Effector CD8-positive, alpha-beta T cell (primary cell): ENCODE data around the gene TOX4.
"Not testable (repeated sequence)": the region's sequence is repeated elsewhere in the genome, so short reads cannot be mapped to it uniquely, and the experiment has no call there.

Source experiments
- DNase-seq: peaks from one replicate; lab custom pipeline; 2025; lab: John Stamatoyannopoulos, UW
- total RNA-seq, 4 experiments: gene quantifications; one replicate each; lab custom pipeline; 2026; lab: John Stamatoyannopoulos, UW

TOX4 gene
- total RNA-seq = 117 to 126 (median 123) reads per million in 4 experiments

GRCh38 chr14:21476925-21477681 lies at the start of gene TOX4, which contains the start of gene RAB2B:
TOX4 (plus strand) TSS chr14:21477195; CDS start chr14:21477279, 84 bp downstream.
RAB2B (minus strand) TSS chr14:21476959; CDS start chr14:21476872, 87 bp downstream.
- peak; percentile 90 for DNase-seq

- DNase-seq = no peak
Observed at GRCh38 chr14:21428930-21429329, 48.1 kb upstream of the TOX4 start.

GRCh38 chr14:21431126-21431525 lies 45.9 kb upstream of the TOX4 start:
- no peak for DNase-seq

GRCh38 chr14:21436567-21437062 lies 40.4 kb upstream of the TOX4 start:
- DNase-seq = no peak

GRCh38 chr14:21437063-21437901 lies 39.7 kb upstream of the TOX4 start:
- peak; percentile 99 for DNase-seq

- no peak for DNase-seq
Observed at GRCh38 chr14:21440859-21441258, 36.1 kb upstream of the TOX4 start.

- not testable (repeated sequence) for DNase-seq
Observed at GRCh38 chr14:21442657-21443056, 34.3 kb upstream of the TOX4 start.

GRCh38 chr14:21449899-21450216 lies 27.1 kb upstream of the TOX4 start:
- DNase-seq = no peak

GRCh38 chr14:21454843-21455544 lies 22.0 kb upstream of the TOX4 start:
- DNase-seq = no peak

GRCh38 chr14:21455592-21455911 lies 21.4 kb upstream of the TOX4 start:
- DNase-seq = no peak

- peak; percentile 100 for DNase-seq
Observed at GRCh38 chr14:21455912-21456667, 20.9 kb upstream of the TOX4 start, which contains the start of gene CHD8. CHD8 (minus strand) TSS chr14:21456123; CDS start chr14:21431643, 24,480 bp downstream.

- DNase-seq = no peak
Observed at GRCh38 chr14:21467616-21468015, 9.4 kb upstream of the TOX4 start.

GRCh38 chr14:21475767-21476522 lies 1.1 kb upstream of the TOX4 start:
- no peak for DNase-seq

- peak; percentile 89 for DNase-seq
Observed at GRCh38 chr14:21476523-21476924, 471 bp upstream of the TOX4 start.

GRCh38 chr14:21486640-21487087 lies 9.7 kb downstream of the TOX4 start:
- DNase-seq = no peak

- DNase-seq = no peak
Observed at GRCh38 chr14:21494902-21495762, 18.1 kb downstream of the TOX4 start.

GRCh38 chr14:21496453-21496852 lies 19.5 kb downstream of the TOX4 start:
- no peak for DNase-seq

- DNase-seq = no peak
Observed at GRCh38 chr14:21498540-21499526, 21.8 kb downstream of the TOX4 start.
